ENCODE data around the gene RNU2-1.

DNA sequence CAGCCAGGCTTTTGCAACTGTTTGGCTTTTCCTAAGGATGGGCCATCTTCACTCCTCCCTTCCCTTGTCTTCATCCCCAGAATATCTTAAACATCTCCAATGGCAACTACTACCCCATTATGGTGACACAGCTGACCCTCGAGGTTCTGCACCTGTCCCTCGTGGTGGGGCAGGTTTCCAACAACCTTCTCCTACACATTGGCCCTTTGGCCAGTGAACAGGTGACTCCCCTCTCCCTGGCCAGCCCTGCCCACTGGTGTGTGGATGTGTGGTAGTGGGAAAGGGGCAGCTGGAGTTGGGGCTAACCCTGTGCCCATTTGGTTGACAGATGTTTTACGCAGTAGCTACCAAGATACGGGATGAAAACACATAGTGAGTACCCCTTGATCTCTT lies 17.4 kb downstream of the RNU2-1 start:
- TF ChIP-seq, protein P1, sequence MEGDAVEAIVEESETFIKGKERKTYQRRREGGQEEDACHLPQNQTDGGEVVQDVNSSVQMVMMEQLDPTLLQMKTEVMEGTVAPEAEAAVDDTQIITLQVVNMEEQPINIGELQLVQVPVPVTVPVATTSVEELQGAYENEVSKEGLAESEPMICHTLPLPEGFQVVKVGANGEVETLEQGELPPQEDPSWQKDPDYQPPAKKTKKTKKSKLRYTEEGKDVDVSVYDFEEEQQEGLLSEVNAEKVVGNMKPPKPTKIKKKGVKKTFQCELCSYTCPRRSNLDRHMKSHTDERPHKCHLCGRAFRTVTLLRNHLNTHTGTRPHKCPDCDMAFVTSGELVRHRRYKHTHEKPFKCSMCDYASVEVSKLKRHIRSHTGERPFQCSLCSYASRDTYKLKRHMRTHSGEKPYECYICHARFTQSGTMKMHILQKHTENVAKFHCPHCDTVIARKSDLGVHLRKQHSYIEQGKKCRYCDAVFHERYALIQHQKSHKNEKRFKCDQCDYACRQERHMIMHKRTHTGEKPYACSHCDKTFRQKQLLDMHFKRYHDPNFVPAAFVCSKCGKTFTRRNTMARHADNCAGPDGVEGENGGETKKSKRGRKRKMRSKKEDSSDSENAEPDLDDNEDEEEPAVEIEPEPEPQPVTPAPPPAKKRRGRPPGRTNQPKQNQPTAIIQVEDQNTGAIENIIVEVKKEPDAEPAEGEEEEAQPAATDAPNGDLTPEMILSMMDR (IDR thresholded peaks at IDR 0.05): no peak
- TF ChIP-seq POLR2A (IDR thresholded peaks at IDR 0.05) (no peak), POLR2AphosphoS5 (IDR thresholded peaks at IDR 0.05) (no peak)
